PC-3 (cell line): ENCODE results near the gene POU3F3.

Experiments
- EZH2 ChIP-seq: fragments of 300-600 bp; sonication (generic); IDR thresholded peaks from one replicate; pipeline ENCODE4 v1.6.1; 2017; ENCODE audit warnings: antibody characterized with exemption, mild to moderate bottlenecking, low read length; ENCODE audit not compliant: unreplicated experiment
- EZH2phosphoT487 ChIP-seq: fragments of 300-600 bp; sonication (generic); IDR thresholded peaks from 2 replicates; pipeline ENCODE4 v1.6.1; 2018; ENCODE audit warnings: mild to moderate bottlenecking, antibody characterized with exemption, low read length, borderline replicate concordance
- TF ChIP-seq, protein P1 (sequence below): fragments of 300-600 bp; sonication (generic); conservative IDR thresholded peaks from 2 replicates; pipeline ENCODE4 v1.5.1; 2017; ENCODE audit warnings: antibody characterized with exemption, low read depth, mild to moderate bottlenecking, low read length

- TF ChIP-seq, protein P1, sequence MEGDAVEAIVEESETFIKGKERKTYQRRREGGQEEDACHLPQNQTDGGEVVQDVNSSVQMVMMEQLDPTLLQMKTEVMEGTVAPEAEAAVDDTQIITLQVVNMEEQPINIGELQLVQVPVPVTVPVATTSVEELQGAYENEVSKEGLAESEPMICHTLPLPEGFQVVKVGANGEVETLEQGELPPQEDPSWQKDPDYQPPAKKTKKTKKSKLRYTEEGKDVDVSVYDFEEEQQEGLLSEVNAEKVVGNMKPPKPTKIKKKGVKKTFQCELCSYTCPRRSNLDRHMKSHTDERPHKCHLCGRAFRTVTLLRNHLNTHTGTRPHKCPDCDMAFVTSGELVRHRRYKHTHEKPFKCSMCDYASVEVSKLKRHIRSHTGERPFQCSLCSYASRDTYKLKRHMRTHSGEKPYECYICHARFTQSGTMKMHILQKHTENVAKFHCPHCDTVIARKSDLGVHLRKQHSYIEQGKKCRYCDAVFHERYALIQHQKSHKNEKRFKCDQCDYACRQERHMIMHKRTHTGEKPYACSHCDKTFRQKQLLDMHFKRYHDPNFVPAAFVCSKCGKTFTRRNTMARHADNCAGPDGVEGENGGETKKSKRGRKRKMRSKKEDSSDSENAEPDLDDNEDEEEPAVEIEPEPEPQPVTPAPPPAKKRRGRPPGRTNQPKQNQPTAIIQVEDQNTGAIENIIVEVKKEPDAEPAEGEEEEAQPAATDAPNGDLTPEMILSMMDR, result no peak
- no peak for TF ChIP-seq EZH2
- TF ChIP-seq EZH2phosphoT487, result no peak
Observed at GRCh38 chr2:104889291-104889959, 35.5 kb downstream of the POU3F3 start.
